HCT116 (cell line): ENCODE results near the gene CENPP. TPM values are rescaled to one million over a fixed set of nuclear protein-coding genes. Genes with fewer than 3 reads are reported as not detected.

Experiments used
- ATAC-seq: fragments of 200-7000 bp; cut with Tn5 transposase; 2 replicates; pipeline ENCODE4 v1.9.1; 2020; ENCODE audit warnings: mild to moderate bottlenecking, moderate library complexity
- BruUV-seq: library from RNA; stranded (reverse); fragments of 400-500 nt; replicated peaks from 2 replicates; lab custom pipeline; 2021; lab: Mats Ljungman, UMichigan
- CTCF ChIA-PET: fragments of 300-600 bp; sonication (Branson Sonifier 250); formaldehyde crosslinking; loops from one replicate; lab custom pipeline; 2021; ENCODE audit warnings: antibody characterized with exemption; lab: Charles Lee
- POLR2A ChIA-PET: fragments of 300-600, 350-600 bp; sonication (Branson Sonifier 250); formaldehyde crosslinking; loops from one replicate; lab custom pipeline; 2021; ENCODE audit warnings: antibody characterized with exemption; lab: Charles Lee
- RAD21 ChIA-PET, 2 experiments: fragments of 300-600 bp; sonication (Branson Sonifier 250); formaldehyde crosslinking; loops; one replicate each; lab custom pipeline; 2023; ENCODE audit warnings: low total read pairs in 2 of 2; ENCODE audit not compliant: uncharacterized antibody in 2 of 2, unreplicated experiment in 2 of 2, low non-redundant PET in 1 of 2; lab: Charles Lee
- DNase-seq: peaks from one replicate; pipeline ENCODE4 v3.0.0-alpha.2; 2010; ENCODE audit warnings: low read depth, low spot score
- H2AFZ ChIP-seq: fragments of 200-600 bp; shearing (Covaris generic), sonication (generic); 2 replicates; pipeline ENCODE4 v1.6.1; 2017; ENCODE audit warnings: low read depth, mixed run types, mixed read lengths, antibody characterized with exemption, low read length; ENCODE audit not compliant: poor library complexity, severe bottlenecking
- H3K27ac ChIP-seq: 2 replicates; pipeline ENCODE4 v1.5.1; 2012; ENCODE audit warnings: low read depth, low read length
- H3K27me3 ChIP-seq: fragments of 200-600 bp; sonication (generic); 2 replicates; pipeline ENCODE4 v1.6.1; 2016; ENCODE audit warnings: mixed run types, low read length, mixed read lengths; ENCODE audit not compliant: insufficient read depth
- H3K36me3 ChIP-seq, 2 experiments: fragments of 200-500 bp in 1 of 2; fragments of 200-600 bp in 1 of 2; sonication (Bioruptor generic) in 1 of 2; sonication (generic) in 1 of 2; 2 replicates each; pipeline versions ENCODE4 v1.5.1 to v1.6.1; 2014 to 2016; ENCODE audit warnings: low read length in 2 of 2, inconsistent platforms in 1 of 2, mixed read lengths in 1 of 2, mixed run types in 1 of 2; ENCODE audit not compliant: insufficient read depth in 2 of 2, control insufficient read depth in 1 of 2
- H3K4me1 ChIP-seq, 2 experiments: fragments of 200-600 bp in 1 of 2; sonication (generic) in 1 of 2; 2 replicates each; pipeline versions ENCODE4 v1.5.1 to v1.6.1; 2012 to 2017; ENCODE audit warnings: low read length in 2 of 2, inconsistent platforms in 1 of 2, mild to moderate bottlenecking in 1 of 2, mixed read lengths in 1 of 2, mixed run types in 1 of 2, moderate library complexity in 1 of 2; ENCODE audit not compliant: insufficient read depth in 2 of 2, control insufficient read depth in 1 of 2
- H3K4me2 ChIP-seq: fragments of 200-600 bp; sonication (generic); 2 replicates; pipeline ENCODE4 v1.6.1; 2017; ENCODE audit warnings: mixed run types, low read length, mixed read lengths
- H3K4me3 ChIP-seq, 2 experiments: fragments of 200-600 bp in 1 of 2; sonication (generic) in 1 of 2; replicated peaks in 1 of 2; 2 replicates each; pipeline ENCODE4 v1.5.1; 2011 to 2016; ENCODE audit warnings: low read length in 2 of 2, control low read depth in 1 of 2, low read depth in 1 of 2, mild to moderate bottlenecking in 1 of 2, mixed read lengths in 1 of 2, mixed run types in 1 of 2
- H3K79me2 ChIP-seq: fragments of 200-600 bp; sonication (generic); 2 replicates; pipeline ENCODE4 v1.6.1; 2017; ENCODE audit warnings: mild to moderate bottlenecking, mixed run types, low read length, moderate library complexity, mixed read lengths; ENCODE audit not compliant: insufficient read depth
- H3K9ac ChIP-seq: fragments of 200-600 bp; sonication (generic); 2 replicates; pipeline ENCODE4 v1.6.1; 2016; ENCODE audit warnings: low read length, mixed read lengths
- H3K9me2 ChIP-seq: fragments of 200-600 bp; sonication (generic), shearing (Covaris generic); 2 replicates; pipeline ENCODE4 v1.6.1; 2017; ENCODE audit warnings: mixed run types, mild to moderate bottlenecking, moderate library complexity; ENCODE audit not compliant: insufficient read depth
- H3K9me3 ChIP-seq, 2 experiments: fragments of 200-500 bp in 1 of 2; fragments of 200-600 bp in 1 of 2; sonication (Bioruptor generic) in 1 of 2; sonication (generic) in 1 of 2; 2 replicates each; pipeline ENCODE4 v1.6.1; 2014 to 2017; ENCODE audit warnings: low read length in 2 of 2, mixed read lengths in 2 of 2, inconsistent platforms in 1 of 2, low read depth in 1 of 2, mild to moderate bottlenecking in 1 of 2, mixed run types in 1 of 2, moderate library complexity in 1 of 2; ENCODE audit not compliant: control insufficient read depth in 1 of 2, insufficient read depth in 1 of 2
- H4K20me1 ChIP-seq: fragments of 200-600 bp; sonication (generic), shearing (Covaris generic); 2 replicates; pipeline ENCODE4 v1.6.1; 2017; ENCODE audit warnings: mixed run types, mild to moderate bottlenecking, moderate library complexity; ENCODE audit not compliant: insufficient read depth
- CBX3 ChIP-seq: IDR thresholded peaks from 2 replicates; pipeline ENCODE4 v1.6.1; 2012; ENCODE audit warnings: low read depth
- CEBPB ChIP-seq: IDR thresholded peaks from 2 replicates; pipeline ENCODE4 v1.6.1; 2012; ENCODE audit warnings: low read depth
- CTCF ChIP-seq, 3 experiments: fragments of 200-600 bp in 1 of 3; sonication (generic) in 1 of 3; IDR thresholded peaks in 2 of 3; conservative IDR thresholded peaks in 1 of 3; 2 replicates each; pipeline ENCODE4 v1.5.1; 2012 to 2017; ENCODE audit warnings: low read depth in 2 of 3, low read length in 2 of 3, antibody characterized with exemption in 1 of 3, borderline replicate concordance in 1 of 3, control low read depth in 1 of 3, mild to moderate bottlenecking in 1 of 3, mixed read lengths in 1 of 3, mixed run types in 1 of 3, moderate library complexity in 1 of 3; ENCODE audit not compliant: insufficient read depth in 1 of 3
- EZH2 ChIP-seq: fragments of 200-600 bp; sonication (generic); IDR thresholded peaks from 2 replicates; pipeline ENCODE4 v1.6.1; 2017; ENCODE audit warnings: antibody characterized with exemption, mixed run types
- FOSL1 ChIP-seq: IDR thresholded peaks from 2 replicates; pipeline ENCODE4 v1.6.1; 2012; ENCODE audit warnings: low read depth
- JUND ChIP-seq: IDR thresholded peaks from 2 replicates; pipeline ENCODE4 v1.6.1; 2012
- POLR2A ChIP-seq: IDR thresholded peaks from 2 replicates; pipeline ENCODE4 v1.7.0; 2011; ENCODE audit warnings: borderline replicate concordance; ENCODE audit not compliant: insufficient read depth, insufficient read length; ENCODE audit errors: extremely low read depth
- POLR2AphosphoS5 ChIP-seq: IDR thresholded peaks from 2 replicates; pipeline ENCODE4 v1.6.1; 2011; ENCODE audit warnings: mild to moderate bottlenecking, low read depth, low read length, moderate library complexity
- RAD21 ChIP-seq: IDR thresholded peaks from 2 replicates; pipeline ENCODE4 v1.6.1; 2012; ENCODE audit warnings: low read depth, mild to moderate bottlenecking
- SP1 ChIP-seq: IDR thresholded peaks from 2 replicates; pipeline ENCODE4 v1.6.1; 2012; ENCODE audit warnings: low read depth
- TCF7L2 ChIP-seq: IDR thresholded peaks from 2 replicates; pipeline ENCODE4 v1.7.0; 2011; ENCODE audit warnings: borderline replicate concordance, inconsistent platforms; ENCODE audit not compliant: insufficient read depth, insufficient read length; ENCODE audit errors: extremely low read depth
- YY1 ChIP-seq: IDR thresholded peaks from 2 replicates; pipeline ENCODE4 v1.6.1; 2011; ENCODE audit warnings: low read length, low read depth, moderate library complexity, mild to moderate bottlenecking; ENCODE audit not compliant: insufficient replicate concordance; ENCODE audit errors: extremely low read depth
- ZBTB33 ChIP-seq: IDR thresholded peaks from 2 replicates; pipeline ENCODE4 v1.6.1; 2011; ENCODE audit warnings: mild to moderate bottlenecking, low read length, moderate library complexity; ENCODE audit not compliant: insufficient replicate concordance; ENCODE audit errors: extremely low read depth
- intact Hi-C: fragments of 100-400 bp; cut with micrococcal nuclease; formaldehyde crosslinking; loops from 2 replicates; pipeline ENCODE4 v1.10.0; 2022
- total RNA-seq: library from RNA; stranded (reverse); gene quantifications from one replicate; pipeline ENCODE4 v1.2.1, GENCODE V29; 2021; ENCODE audit not compliant: unreplicated experiment

The CENPP gene
- total RNA-seq, 1 experiment from 2014 or later = 7.0 TPM

- DNase-seq (peak; percentile 18), ATAC-seq (peak; percentile 91)
- Histone ChIP-seq H4K20me1 (no peaks in the 10 kb centered on the region), H3K36me3 (no peaks in the 10 kb centered on the region), H3K4me3 (no peak overlapping the region), H3K27ac (no peak overlapping the region), H3K79me2 (no peaks in the 10 kb centered on the region), H2AFZ (no peak overlapping the region), H3K9me2 (no peaks in the 10 kb centered on the region), H3K4me2 (no peak overlapping the region), H3K9me3 (no peaks in the 10 kb centered on the region), H3K9ac (no peak overlapping the region), H3K27me3 (no peaks in the 10 kb centered on the region), H3K4me1 (no peaks in the 10 kb centered on the region)
- POLR2A ChIA-PET = no interaction called here
- no TSS peak for BruUV-seq
- TF ChIP-seq RAD21 (peak; percentile 64), CEBPB (no peak), SP1 (no peak), JUND (no peak), EZH2 (no peak), FOSL1 (no peak), CTCF (IDR thresholded peaks at IDR 0.05 in 2 of 3, conservative IDR thresholded peaks at IDR 0.05 in 1 of 3; ENCODE audit: borderline replicate concordance in 1 of 3, insufficient read depth in 1 of 3, low read depth in 2 of 3, low read length in 2 of 3) (peak; percentile 50 to 73 (median 73); a peak in 5 of 6 replicates)
- CTCF ChIA-PET = interaction anchor here (0.6 to 2.3 kb wide), 6 partner anchors 9 to 317 kb away, joined by 3 to 11 read pairs (median 4); no protein-coding TSS in a partner anchor
- intact Hi-C loops = loop anchor here (2.0 kb wide), 1 partner anchor 316 kb away; no protein-coding TSS in a partner anchor
- RAD21 ChIA-PET = no interaction called here
Measured at GRCh38 chr9:92455217-92455616, 129.5 kb downstream of the CENPP start.

- POLR2A ChIA-PET = no interaction called here
- Histone ChIP-seq H3K36me3 (no peaks in the 10 kb centered on the region), H3K4me3 (no peak overlapping the region), H3K79me2 (no peaks in the 10 kb centered on the region), H3K9me3 (no peaks in the 10 kb centered on the region), H2AFZ (no peak overlapping the region), H3K4me2 (no peak overlapping the region), H3K27me3 (no peaks in the 10 kb centered on the region), H3K27ac (no peak overlapping the region), H3K4me1 (no peaks in the 10 kb centered on the region), H3K9ac (no peak overlapping the region), H3K9me2 (no peaks in the 10 kb centered on the region), H4K20me1 (no peaks in the 10 kb centered on the region)
- no peak for DNase-seq
- intact Hi-C loops = no loop called here
- no peak for ATAC-seq
- BruUV-seq = no TSS peak
- CTCF ChIA-PET = no interaction called here
- RAD21 ChIA-PET = no interaction called here
- no peak for TF ChIP-seq CEBPB
- no peak for TF ChIP-seq CBX3
- no peak for TF ChIP-seq POLR2A
- no peak for TF ChIP-seq TCF7L2
- no peak for TF ChIP-seq ZBTB33
- TF ChIP-seq JUND = no peak
- no peak for TF ChIP-seq YY1
- no peak for TF ChIP-seq POLR2AphosphoS5
- no peak for TF ChIP-seq CTCF (IDR thresholded peaks at IDR 0.05 in 2 of 3, conservative IDR thresholded peaks at IDR 0.05 in 1 of 3; ENCODE audit: borderline replicate concordance in 1 of 3, insufficient read depth in 1 of 3, low read depth in 2 of 3, low read length in 2 of 3)
- no peak for TF ChIP-seq EZH2
Measured at GRCh38 chr9:92457576-92457975, 131.8 kb downstream of the CENPP start.
